ENCODE measurements around the gene ART1. TPM values are rescaled to one million over a fixed set of nuclear protein-coding genes. Genes with fewer than 3 reads are reported as not detected.

Gene ART1
- total RNA-seq, 1 donor from 2014 or later, result not detected

DNA sequence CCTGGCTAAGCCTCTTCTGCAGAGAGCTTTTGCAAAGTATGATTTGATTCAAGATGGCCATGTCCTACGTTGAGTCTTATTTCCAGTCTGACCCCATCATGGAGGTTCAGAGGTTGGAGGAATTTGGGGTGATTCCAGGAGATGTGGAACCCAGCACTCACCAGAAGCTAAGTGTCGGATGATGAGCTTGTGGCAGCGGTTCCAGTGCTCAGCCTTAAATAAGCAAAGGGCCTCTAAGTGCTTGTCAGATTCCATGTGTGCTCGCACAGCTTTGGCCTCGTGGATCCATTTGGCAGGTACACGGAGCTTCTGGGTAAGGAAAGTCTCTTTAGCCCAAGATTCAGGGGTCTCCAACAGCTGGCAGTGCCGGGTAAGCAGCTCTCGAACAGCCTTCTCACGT lies 38.1 kb downstream of the ART1 start:
- DNase-seq (ENCODE audit: low spot score in 2 of 2, unreplicated experiment in 2 of 2), result no peak
- H3K4me3 Mint-ChIP-seq, result no peak overlapping the region
- peaks cover 63% of the 10 kb centered on the region for H3K36me3 Mint-ChIP-seq
- no peaks in the 10 kb centered on the region for H3K9me3 Mint-ChIP-seq
- H3K27me3 Mint-ChIP-seq (ENCODE audit: low read depth), result no peaks in the 10 kb centered on the region
- no peak for TF ChIP-seq CTCF (IDR thresholded peaks at IDR 0.05; ENCODE audit: unreplicated experiment)
- H3K27ac Mint-ChIP-seq, result no peak overlapping the region
- H3K4me1 Mint-ChIP-seq, result no peaks in the 10 kb centered on the region

DNA sequence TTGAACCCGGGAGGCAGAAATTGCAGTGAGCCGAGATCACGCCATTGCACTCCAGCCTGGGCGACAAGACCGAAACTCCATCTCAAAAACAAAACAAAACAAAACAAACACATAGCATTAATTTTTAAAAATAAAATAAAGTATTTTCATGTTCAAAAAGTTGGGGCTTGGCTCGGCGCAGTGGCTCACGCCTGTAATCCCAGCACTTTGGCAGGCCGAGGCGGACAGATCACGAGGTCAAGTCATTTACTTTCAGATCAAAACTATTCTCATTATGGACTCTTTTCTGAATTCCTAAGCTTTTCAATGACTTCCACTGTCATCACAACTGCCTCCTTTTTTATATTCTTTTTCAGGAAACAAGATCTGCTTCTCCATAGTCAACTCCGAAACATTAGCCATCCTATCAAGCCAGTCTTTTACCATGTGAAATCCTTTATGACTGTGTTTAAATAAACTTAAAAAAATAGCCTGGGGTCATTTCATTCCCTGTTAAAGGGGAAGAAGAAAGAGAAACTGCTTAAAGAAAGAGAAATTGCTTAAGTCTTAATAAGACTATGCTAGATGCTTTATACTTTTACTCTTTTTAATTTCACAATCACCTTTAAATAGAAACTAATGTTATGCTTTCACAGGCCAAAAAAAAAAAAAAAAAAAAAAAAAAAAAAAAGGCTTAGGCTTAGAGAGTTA lies 39.3 kb downstream of the ART1 start:
- DNase-seq (ENCODE audit: low spot score in 2 of 2, unreplicated experiment in 2 of 2), result no peak
- H3K4me3 Mint-ChIP-seq, result no peak overlapping the region
- H3K36me3 Mint-ChIP-seq, result peaks cover 58% of the 10 kb centered on the region
- H3K27me3 Mint-ChIP-seq (ENCODE audit: low read depth), result no peaks in the 10 kb centered on the region
- H3K4me1 Mint-ChIP-seq, result no peaks in the 10 kb centered on the region
- H3K27ac Mint-ChIP-seq, result no peak overlapping the region
- TF ChIP-seq CTCF (IDR thresholded peaks at IDR 0.05; ENCODE audit: unreplicated experiment), result no peak
- no peaks in the 10 kb centered on the region for H3K9me3 Mint-ChIP-seq

GRCh38 chr11:3684819-3685172 lies 39.9 kb downstream of the ART1 start:
- peaks cover 55% of the 10 kb centered on the region for H3K36me3 Mint-ChIP-seq
- TF ChIP-seq CTCF (IDR thresholded peaks at IDR 0.05; ENCODE audit: unreplicated experiment), result no peak
- H3K9me3 Mint-ChIP-seq, result no peaks in the 10 kb centered on the region
- DNase-seq (ENCODE audit: low spot score in 2 of 2, unreplicated experiment in 2 of 2), result no peak
- H3K4me3 Mint-ChIP-seq, result no peak overlapping the region
- no peaks in the 10 kb centered on the region for H3K27me3 Mint-ChIP-seq (ENCODE audit: low read depth)
- H3K27ac Mint-ChIP-seq, result no peak overlapping the region
- no peaks in the 10 kb centered on the region for H3K4me1 Mint-ChIP-seq

DNA sequence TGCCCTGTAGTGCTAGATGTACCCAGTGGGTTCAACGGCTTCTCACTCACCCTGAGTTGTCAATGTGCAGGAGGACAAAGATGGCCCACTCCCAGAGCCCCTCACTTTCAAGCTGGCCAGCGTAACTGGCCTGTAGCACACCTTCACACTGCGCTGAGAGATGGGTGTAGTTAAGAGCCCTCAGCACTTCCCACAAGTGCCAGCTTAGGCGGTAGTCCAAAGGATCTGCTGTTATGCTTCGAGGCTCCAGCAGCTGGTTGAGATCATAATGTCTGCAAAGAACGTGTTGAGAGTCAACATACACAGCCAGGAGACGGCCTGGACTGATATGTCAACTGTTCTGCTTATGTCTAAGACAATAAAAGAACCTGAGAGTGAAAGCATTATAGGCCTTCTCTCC lies 41.0 kb downstream of the ART1 start:
- Mint-ChIP-seq H3K4me1 (no peaks in the 10 kb centered on the region), H3K4me3 (no peak overlapping the region), H3K27ac (no peak overlapping the region), H3K27me3 (ENCODE audit: low read depth) (no peaks in the 10 kb centered on the region), H3K36me3 (peaks cover 51% of the 10 kb centered on the region), H3K9me3 (no peaks in the 10 kb centered on the region)
- DNase-seq (ENCODE audit: low spot score in 2 of 2, unreplicated experiment in 2 of 2), result no peak
- TF ChIP-seq CTCF (IDR thresholded peaks at IDR 0.05; ENCODE audit: unreplicated experiment), result no peak

- TF ChIP-seq CTCF (IDR thresholded peaks at IDR 0.05; ENCODE audit: unreplicated experiment), result no peak
- no peak for DNase-seq (ENCODE audit: low spot score in 2 of 2, unreplicated experiment in 2 of 2)
- Mint-ChIP-seq H3K4me3 (no peak overlapping the region), H3K4me1 (no peaks in the 10 kb centered on the region), H3K36me3 (peaks cover 45% of the 10 kb centered on the region), H3K27me3 (ENCODE audit: low read depth) (no peaks in the 10 kb centered on the region), H3K9me3 (no peaks in the 10 kb centered on the region), H3K27ac (no peak overlapping the region)
Observed at GRCh38 chr11:3686751-3687150, 41.8 kb downstream of the ART1 start.

DNA sequence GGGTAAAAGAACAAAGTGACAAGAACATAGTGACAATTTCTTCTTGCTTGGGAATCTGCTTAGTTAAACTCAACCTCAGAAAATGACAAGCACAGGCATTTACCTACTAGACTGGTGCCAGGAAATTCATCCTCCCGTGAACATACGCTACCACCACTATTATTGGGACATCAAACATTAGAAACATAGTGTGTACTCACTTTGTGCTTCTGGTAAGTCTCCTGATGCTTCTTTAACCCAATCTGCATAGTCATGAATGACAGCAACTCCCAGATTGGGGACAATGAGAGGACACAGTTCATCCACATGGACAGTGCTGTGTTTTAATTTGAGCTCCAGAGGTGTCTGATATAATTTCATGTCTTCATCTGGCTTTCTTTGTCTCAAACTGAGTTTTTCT lies 55.5 kb downstream of the ART1 start:
- H3K4me3 Mint-ChIP-seq, result no peak overlapping the region
- no peaks in the 10 kb centered on the region for H3K9me3 Mint-ChIP-seq
- H3K27me3 Mint-ChIP-seq (ENCODE audit: low read depth), result no peaks in the 10 kb centered on the region
- no peak for DNase-seq (ENCODE audit: low spot score in 2 of 2, unreplicated experiment in 2 of 2)
- peaks cover 45% of the 10 kb centered on the region for H3K36me3 Mint-ChIP-seq
- H3K4me1 Mint-ChIP-seq, result no peaks in the 10 kb centered on the region
- TF ChIP-seq CTCF (IDR thresholded peaks at IDR 0.05; ENCODE audit: unreplicated experiment), result no peak
- H3K27ac Mint-ChIP-seq, result no peak overlapping the region
